Peyer's patch (tissue), 4 donors: ENCODE measurements around the gene MMEL1.

Experiments
- CTCF ChIP-seq, 6 experiments: fragments of 450-650 bp in 4 of 6; fragments of 200-600 bp in 2 of 6; sonication (generic) in 1 of 6; IDR thresholded peaks; one replicate each; pipeline ENCODE4 v1.5.1; 2017 to 2019; ENCODE audit warnings: antibody characterized with exemption in 6 of 6, mild to moderate bottlenecking in 3 of 6, moderate library complexity in 1 of 6
- POLR2A ChIP-seq, 2 donors: fragments of 450-650 bp; IDR thresholded peaks; one replicate each; pipeline ENCODE4 v1.5.1; 2017; ENCODE audit warnings: antibody characterized with exemption in 2 of 2, mild to moderate bottlenecking in 2 of 2, moderate library complexity in 2 of 2

- no peak for TF ChIP-seq CTCF (IDR thresholded peaks at IDR 0.05)
- no peak for TF ChIP-seq POLR2A (IDR thresholded peaks at IDR 0.05)
Observed at GRCh38 chr1:2645143-2645542, 12.3 kb upstream of the MMEL1 start.
